ENCODE measurements around the gene SGIP1. TPM values are rescaled to one million over a fixed set of nuclear protein-coding genes. Genes with fewer than 3 reads are reported as not detected.

Gene SGIP1
- total and polyA plus RNA-seq, 2 donors (not counting 3 experiments of a cell fraction or from before 2014, with no cell fraction given) = 30.9 to 68.9 TPM

GRCh38 chr1:66542811-66543767 lies 9.1 kb downstream of the SGIP1 start:
- Histone ChIP-seq H3K36me3 (ENCODE audit: control insufficient read depth in 2 of 2, extremely low read depth in 1 of 2, insufficient read depth in 2 of 2, low read length in 2 of 2) (no peaks in the 10 kb centered on the region), H3K4me3 (replicated peaks in 1 of 3; ENCODE audit: insufficient read depth in 1 of 3, low read depth in 1 of 3, low read length in 3 of 3) (no peak overlapping the region), H3K9ac (replicated peaks; ENCODE audit: extremely low read depth, insufficient read depth, low read length) (peak overlapping the region; percentile 71), H2AFZ (ENCODE audit: low read depth, low read length) (peak overlapping the region; percentile 47), H3K4me2 (ENCODE audit: insufficient read depth, low read length) (peak overlapping the region; percentile 27), H3K27ac (ENCODE audit: insufficient read depth, low read depth, low read length) (peak overlapping the region; percentile 90), H3K79me2 (ENCODE audit: control insufficient read depth, insufficient read depth, low read length) (no peaks in the 10 kb centered on the region), H4K20me1 (replicated peaks; ENCODE audit: control insufficient read depth, extremely low read depth, insufficient read depth, low read length) (no peaks in the 10 kb centered on the region), H3K4me1 (ENCODE audit: control insufficient read depth, extremely low read depth, insufficient read depth, low read length) (peaks cover 36% of the 10 kb centered on the region), H3K9me3 (replicated peaks; ENCODE audit: control insufficient read depth, insufficient read depth, low read length) (no peaks in the 10 kb centered on the region), H3K27me3 (ENCODE audit: control insufficient read depth in 2 of 2, insufficient read depth in 2 of 2, low read length in 2 of 2) (no peaks in the 10 kb centered on the region), H3K9me1 (replicated peaks; ENCODE audit: control insufficient read depth, extremely low read depth, insufficient read depth, low read length) (no peaks in the 10 kb centered on the region)
- TSS peak; percentile 93 for BruUV-seq (replicated peaks)
- dilution Hi-C loops (cut with MboI; ENCODE audit: extremely low pct_ligation_motif_present, low sequenced_read_pairs) = loop anchor here (25.0 kb wide), 1 partner anchor 206 kb away; no protein-coding TSS in a partner anchor
- DNase-seq (ENCODE audit: low read depth, low spot score) (peak; percentile 97), FAIRE-seq (peak; percentile 95)
- ChIA-PET CTCF (interaction anchor here (0.6 to 1.5 kb wide), 7 partner anchors 10 to 207 kb away, joined by 3 to 17 read pairs (median 3); partner anchors contain the start of gene SGIP1), POLR2A (interaction anchor here (1.5 kb wide), 1 partner anchor 9 kb away, joined by 5 read pairs; the partner anchor contains the start of gene SGIP1)
- intact Hi-C loops (cut with micrococcal nuclease) = loop anchor here (1.0 to 2.0 kb wide), 6 partner anchors 8 to 206 kb away; no protein-coding TSS in a partner anchor
- no peak for TF ChIP-seq MYC (IDR thresholded peaks at IDR 0.05; ENCODE audit: low read depth, low read length)
- TF ChIP-seq POLR2A (IDR thresholded peaks at IDR 0.05; ENCODE audit: low read depth, low read length) = no peak
- peak; percentile 20 for TF ChIP-seq GATA2 (IDR thresholded peaks at IDR 0.05; ENCODE audit: insufficient read depth, insufficient read length, low read depth, low read length)
- TF ChIP-seq JUN (IDR thresholded peaks at IDR 0.05; ENCODE audit: borderline replicate concordance, insufficient read depth, insufficient read length, low read depth) = peak; percentile 68
- no peak for TF ChIP-seq MAX (IDR thresholded peaks at IDR 0.05; ENCODE audit: insufficient read depth, insufficient read length)
- no peak for TF ChIP-seq EZH2 (IDR thresholded peaks at IDR 0.05; ENCODE audit: borderline replicate concordance, low read depth, low read length, severe bottlenecking)
- TF ChIP-seq POLR2AphosphoS5 (IDR thresholded peaks at IDR 0.05; ENCODE audit: insufficient read depth, low read depth, low read length) = peak; percentile 75
- TF ChIP-seq FOS (IDR thresholded peaks at IDR 0.05; ENCODE audit: borderline replicate concordance, insufficient read depth, low read length) = peak; percentile 74
- no peak for TF ChIP-seq CTCF (IDR thresholded peaks at IDR 0.05; ENCODE audit: extremely low read depth in 1 of 2, insufficient read depth in 1 of 2, low read depth in 1 of 2, low read length in 2 of 2)
